HEK293T (cell line): Measurements from ENCODE around the gene ZBTB20.

Source experiments
- BHLHE40 ChIP-seq: fragments of 450-650 bp; IDR thresholded peaks from 2 replicates; pipeline ENCODE4 v1.6.1; 2016; ENCODE audit warnings: mild to moderate bottlenecking, moderate library complexity, borderline replicate concordance
- FOXK2 ChIP-seq: fragments of 450-650 bp; IDR thresholded peaks from 2 replicates; pipeline ENCODE4 v1.6.1; 2016; ENCODE audit warnings: mild to moderate bottlenecking
- FOXM1 ChIP-seq: fragments of 450-650 bp; IDR thresholded peaks from 2 replicates; pipeline ENCODE4 v1.6.1; 2017; ENCODE audit warnings: mild to moderate bottlenecking, borderline replicate concordance
- LEF1 ChIP-seq: fragments of 450-650 bp; IDR thresholded peaks from 2 replicates; pipeline ENCODE4 v1.6.1; 2017; ENCODE audit warnings: mild to moderate bottlenecking, borderline replicate concordance
- SUZ12 ChIP-seq: fragments of 450-650 bp; IDR thresholded peaks from 2 replicates; pipeline ENCODE4 v1.6.1; 2016; ENCODE audit warnings: mild to moderate bottlenecking
- TARDBP ChIP-seq: fragments of 450-650 bp; IDR thresholded peaks from 2 replicates; pipeline ENCODE4 v1.6.1; 2016

GRCh38 chr3:115146418-115147328 lies at the start of gene ZBTB20:
- TF ChIP-seq FOXM1: no peak
- no peak for TF ChIP-seq SUZ12
- no peak for TF ChIP-seq BHLHE40
- no peak for TF ChIP-seq LEF1
- no peak for TF ChIP-seq TARDBP
- no peak for TF ChIP-seq FOXK2
